ENCODE results near the gene IL1RL1.

The IL1RL1 gene

GRCh38 chr2:102310964-102311640 is at the start of gene IL1RL1:
IL1RL1 (plus strand) TSS chr2:102311563; CDS start chr2:102338265, 26,702 bp downstream.
- no peak for DNase-seq

GRCh38 chr2:102262216-102263129 is 48.9 kb upstream of the IL1RL1 start:
- no peak for DNase-seq

- DNase-seq, result no peak
These were observed 46.4 kb upstream of the IL1RL1 start for GRCh38 chr2:102264952-102265351.

GRCh38 chr2:102266204-102266603 is 45.2 kb upstream of the IL1RL1 start:
- no peak for DNase-seq

DNA sequence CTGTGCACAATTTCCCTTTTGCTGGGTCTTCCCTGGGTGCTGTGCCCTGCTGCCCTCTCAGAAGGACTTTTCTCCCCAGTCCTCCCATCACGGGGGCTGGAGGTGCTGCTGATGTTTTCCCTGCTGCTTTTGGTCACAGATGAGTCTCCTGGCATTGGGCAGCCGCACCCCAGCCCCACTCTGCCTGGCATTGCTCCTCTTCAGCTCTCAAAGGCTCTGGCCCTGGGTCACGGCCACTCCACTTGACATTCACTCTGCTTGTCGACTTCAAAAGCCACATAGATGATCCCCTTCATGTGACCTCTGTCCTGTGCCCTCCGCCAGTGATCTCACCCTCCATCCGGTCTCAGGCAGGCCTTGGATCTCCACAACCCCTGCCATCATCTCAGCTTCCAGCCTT is 43.6 kb upstream of the IL1RL1 start:
- no peak for DNase-seq

- DNase-seq, result no peak
These were observed 42.7 kb upstream of the IL1RL1 start for GRCh38 chr2:102268510-102269199.

DNA sequence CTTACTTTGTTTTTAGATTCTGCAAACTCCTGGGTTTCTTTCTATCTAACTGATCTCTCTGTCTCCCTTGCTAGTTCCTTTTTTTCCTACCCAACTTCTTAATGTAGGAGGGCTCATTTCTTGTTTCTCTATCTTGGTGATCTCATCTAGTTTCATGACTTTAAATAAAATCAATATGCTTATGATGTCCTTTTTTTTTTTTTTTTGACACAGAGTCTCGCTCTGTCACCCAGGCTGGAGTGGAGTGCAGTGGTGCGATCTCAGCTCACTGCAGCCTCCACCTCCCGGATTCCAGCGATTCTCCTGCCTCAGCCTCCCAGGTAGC is 42.2 kb upstream of the IL1RL1 start:
- no peak for DNase-seq

DNA sequence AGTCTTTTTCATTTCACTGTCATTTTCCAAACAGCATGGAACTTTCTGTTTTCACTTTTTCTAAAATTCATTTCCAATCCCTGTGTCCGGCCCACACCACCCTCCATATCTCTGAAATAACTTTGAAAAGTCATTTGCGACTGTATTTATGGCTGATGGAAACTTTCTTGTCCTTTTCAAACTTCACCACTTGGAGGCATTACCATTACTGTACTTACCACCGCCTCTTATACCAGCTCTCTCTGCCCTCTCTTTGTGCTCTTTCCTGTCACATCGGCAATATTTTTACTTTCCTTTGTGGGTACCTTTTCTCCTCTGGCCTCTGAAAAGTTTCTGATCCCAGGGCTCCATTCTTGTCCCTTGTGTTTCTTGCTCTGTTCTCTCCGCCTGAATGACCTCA is 39.5 kb upstream of the IL1RL1 start:
- DNase-seq, result no peak

DNA sequence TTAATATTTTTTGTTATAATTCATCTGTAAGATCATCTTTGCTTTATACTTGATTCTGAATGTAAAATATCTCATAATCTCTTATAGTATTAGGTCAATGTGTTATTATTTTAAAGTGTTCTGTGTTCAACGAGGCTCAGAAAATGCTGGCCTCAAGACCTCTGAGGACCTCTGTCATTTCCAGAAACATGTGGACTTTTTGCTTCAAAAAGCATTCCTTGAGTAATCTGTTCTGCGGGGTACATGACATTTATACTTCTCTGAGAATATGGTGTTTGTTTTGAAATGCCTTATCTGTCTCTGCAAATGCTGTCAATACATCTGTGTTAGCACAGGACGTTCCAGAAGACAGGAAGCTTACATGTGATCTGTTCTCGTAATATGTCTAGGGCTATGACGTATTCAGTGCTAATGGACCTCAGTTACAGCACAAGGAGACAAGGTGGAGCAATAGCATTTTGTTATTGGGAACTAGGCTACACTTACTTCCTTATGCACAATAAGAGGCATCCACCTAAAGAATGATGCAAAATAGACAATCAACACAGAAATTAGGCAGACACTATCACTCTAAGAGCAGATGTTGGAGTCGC is 37.6 kb upstream of the IL1RL1 start:
- no peak for DNase-seq

- DNase-seq, result no peak
These were observed 34.7 kb upstream of the IL1RL1 start for GRCh38 chr2:102276549-102277201.

DNA sequence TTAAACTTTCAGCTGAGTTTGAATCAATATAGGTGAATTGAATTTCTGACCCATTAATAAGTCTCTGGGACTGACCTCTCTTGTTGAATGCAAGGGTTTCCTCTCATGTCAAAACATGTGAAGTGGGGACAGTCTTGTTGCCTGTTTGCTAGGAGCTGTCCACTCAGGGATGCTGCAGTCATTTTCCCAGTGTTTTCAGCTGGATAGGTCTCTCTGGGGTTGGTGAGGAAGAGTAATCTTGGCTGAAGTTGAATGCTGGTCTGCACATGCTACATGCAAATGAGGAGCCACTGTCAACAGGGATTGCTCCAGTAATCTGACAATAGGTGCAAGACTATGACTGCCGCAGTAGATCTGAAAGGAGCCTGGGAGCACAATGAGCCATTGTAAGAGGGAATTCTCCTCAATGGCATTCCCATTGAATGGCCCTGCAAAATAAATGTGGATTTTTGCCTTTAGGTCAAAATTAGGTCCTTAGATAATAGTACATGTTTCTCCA is 34.1 kb upstream of the IL1RL1 start:
- no peak for DNase-seq

DNA sequence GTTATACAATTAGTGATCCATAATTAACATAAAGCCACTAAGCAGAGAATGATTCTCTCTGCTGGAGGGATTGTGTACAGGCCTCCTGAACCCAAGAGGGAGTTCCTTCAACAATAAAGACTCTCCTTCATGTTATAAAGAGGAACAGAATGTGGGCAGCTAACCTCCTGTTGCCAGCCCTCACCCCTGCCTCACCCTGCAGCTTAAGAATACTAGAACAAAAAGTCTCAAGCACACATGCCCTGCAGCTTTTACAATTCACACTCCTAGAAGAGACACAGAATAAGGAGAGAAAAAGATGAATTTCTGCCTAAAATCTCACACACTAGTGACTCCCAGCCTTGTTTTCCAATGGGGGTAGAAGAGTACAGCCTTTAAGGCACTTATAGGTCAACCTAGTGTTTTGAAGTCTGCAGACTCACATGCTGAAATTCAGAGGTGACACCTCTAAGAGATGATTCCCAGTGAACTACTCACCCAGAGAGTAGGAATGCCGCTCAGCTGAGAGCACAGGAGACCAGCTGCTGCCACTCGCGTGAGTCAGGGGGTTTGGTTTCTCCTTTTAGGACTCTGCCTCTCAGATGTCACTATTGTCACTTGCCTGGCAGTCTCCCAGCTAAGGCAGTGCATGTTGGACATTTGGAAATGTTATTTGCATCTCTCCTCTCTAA is 32.5 kb upstream of the IL1RL1 start:
- DNase-seq, result no peak

DNA sequence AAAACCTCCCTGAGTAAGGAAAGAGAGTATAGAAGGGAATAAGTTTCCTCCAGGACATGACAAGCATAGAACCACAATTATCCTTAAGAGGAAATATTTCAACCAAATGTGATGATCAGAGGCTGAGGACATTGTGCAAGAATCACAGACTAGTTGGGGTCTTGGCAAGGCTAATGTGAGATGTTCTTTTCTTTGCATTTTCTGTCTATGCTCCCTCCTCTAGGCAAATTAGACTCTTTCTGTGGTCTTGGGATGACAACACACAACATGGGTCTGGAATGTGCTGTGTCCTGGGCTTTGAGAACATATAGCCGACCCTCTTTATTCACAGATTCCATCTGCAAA is 32.0 kb upstream of the IL1RL1 start:
- DNase-seq, result no peak

DNA sequence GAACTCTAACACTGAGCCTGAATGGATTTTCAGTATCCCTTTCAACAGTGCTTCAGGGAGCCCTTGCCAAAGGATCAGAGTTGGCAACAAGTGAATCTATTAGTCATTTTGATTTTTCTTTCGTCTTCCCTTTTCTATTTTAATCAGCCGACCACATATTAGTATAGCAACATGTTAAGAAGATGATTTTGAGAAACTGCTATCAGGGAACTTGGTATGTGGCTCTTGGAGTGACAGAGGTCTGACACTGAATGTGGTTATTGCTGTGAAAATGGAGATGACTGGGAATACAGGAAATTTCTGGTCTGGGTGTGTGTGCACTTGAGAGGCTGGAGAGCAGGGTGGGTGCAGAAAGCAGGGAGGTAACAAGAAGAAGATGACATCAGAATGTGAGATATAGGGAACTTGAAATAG is 28.7 kb upstream of the IL1RL1 start:
- no peak for DNase-seq

- no peak for DNase-seq
These were observed 27.4 kb upstream of the IL1RL1 start for GRCh38 chr2:102283996-102284395.

DNA sequence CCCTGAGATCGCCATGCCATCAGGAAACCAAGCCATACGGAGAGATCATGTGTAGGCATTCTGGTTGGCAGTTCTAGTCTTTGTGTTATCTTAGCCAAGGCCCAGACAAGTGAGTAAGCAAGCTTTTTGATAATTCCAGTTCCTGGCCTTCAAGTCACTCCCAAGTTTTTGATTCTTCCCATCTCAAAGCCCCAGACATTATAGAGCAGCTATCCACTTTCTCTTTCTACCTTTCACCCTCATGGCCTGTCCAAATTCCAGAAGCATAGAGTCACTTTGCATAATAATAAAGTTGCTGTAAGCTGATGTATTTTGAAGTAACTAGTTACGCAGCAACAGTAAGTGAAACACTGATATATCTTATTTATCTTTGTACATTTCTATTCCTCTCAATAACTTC is 26.8 kb upstream of the IL1RL1 start:
- DNase-seq, result no peak

DNA sequence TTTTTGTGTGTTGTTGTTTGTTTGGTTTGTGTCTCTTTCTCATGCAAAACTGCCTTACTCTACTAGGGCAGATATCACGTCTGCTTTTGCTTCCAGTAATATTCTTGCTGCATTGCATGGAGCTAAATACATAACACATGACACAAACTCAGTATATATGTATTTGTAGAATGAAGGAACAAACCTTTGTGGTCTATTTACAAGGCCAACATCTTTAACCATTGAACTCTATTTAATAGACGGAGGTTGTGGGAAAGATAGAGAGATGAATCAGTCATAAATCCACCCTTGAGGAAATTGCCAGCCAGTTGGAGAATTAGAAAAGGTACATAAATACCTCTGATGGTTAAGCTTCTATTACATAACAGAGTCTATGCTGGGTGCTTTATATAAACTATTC is 26.0 kb upstream of the IL1RL1 start:
- DNase-seq, result no peak

GRCh38 chr2:102286041-102286440 is 25.3 kb upstream of the IL1RL1 start:
- no peak for DNase-seq

GRCh38 chr2:102289129-102289528 is 22.2 kb upstream of the IL1RL1 start:
- no peak for DNase-seq

GRCh38 chr2:102290594-102290993 is 20.8 kb upstream of the IL1RL1 start:
- no peak for DNase-seq

DNA sequence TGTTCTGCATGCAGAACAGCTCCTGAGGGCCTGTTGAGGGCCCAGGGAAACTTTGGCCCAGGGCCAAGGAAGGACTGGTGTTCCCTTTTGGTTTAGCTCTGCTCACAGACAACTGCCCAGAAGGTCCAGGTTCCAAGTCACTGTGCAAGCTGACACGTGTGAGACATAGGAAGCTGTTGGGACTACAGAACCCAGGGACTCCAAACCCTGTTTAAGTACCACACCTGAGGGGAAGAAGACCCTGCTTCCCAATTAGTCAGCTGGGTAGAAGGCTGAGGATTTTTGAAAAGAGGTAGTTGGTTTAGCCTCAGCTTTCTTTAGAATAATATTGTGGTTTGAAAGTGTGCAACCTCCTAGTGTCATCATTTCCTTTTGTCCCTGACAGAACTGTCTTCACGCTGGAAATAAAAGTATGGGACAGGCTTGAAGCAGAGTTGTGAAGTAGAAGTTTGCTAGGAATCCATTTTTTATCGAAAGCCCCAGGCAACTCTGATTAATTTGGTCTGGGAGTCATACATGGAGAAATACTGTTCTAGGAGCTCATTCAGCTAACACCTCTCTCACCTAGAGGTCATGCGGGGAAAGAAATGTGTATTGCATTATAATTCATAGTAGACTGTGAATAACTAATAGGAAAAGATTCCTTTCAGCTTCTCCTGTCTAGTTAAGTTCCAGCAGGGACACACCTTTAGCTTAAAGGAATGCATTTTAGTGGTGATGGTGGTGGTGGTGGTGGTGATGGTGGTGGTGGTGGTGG is 19.9 kb upstream of the IL1RL1 start:
- DNase-seq, result no peak
